Stimulated activated naive CD4-positive, alpha-beta T cell (primary cell): ENCODE data around the gene NUCB2.
A peak's percentile ranks its signal among the peaks of the same experiment; 100 is the strongest.

Experiments used
- DNase-seq, 6 experiments: peaks; one replicate each; lab custom pipeline; 2025; lab: John Stamatoyannopoulos, UW

The NUCB2 gene

DNA sequence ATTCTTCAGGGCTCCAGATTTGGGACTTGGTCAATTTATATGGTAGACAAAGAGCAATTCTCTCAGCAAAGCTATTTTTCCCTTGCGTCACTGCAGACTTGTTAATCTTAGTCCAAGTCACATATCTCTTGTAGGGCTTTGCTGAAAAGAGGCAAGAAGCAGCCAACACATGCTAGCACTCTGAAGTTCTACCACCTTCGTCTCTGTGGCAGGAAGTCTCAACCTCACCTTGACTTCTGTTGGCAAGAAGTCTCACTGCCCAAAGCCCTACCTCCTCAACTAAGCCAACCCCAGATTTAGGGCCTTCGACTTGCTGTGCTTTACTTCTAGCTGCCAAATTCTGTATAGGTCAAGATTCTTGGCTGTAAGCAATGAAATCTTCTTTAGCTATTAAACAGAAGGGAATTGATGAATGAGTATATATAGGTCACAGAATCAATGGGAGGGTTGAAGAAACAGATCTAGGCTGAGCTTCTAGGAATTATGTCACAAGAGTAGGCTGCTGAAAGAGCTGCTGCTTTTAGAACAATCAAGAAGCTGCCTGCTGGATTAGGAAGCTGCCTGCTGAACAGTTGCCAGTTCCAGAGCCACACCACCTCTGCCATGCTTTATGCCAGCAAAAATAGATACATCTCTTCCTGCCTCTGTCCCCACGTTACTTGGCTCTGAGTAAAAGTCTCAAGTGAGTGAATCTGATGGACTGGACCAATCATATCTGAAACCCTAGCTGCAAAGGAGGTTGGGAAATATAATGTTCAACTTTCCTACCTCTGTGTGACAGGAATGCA, 57.5 kb downstream of the NUCB2 start:
- DNase-seq = peak in 2 of 6 experiments; percentile 14 to 17

DNA sequence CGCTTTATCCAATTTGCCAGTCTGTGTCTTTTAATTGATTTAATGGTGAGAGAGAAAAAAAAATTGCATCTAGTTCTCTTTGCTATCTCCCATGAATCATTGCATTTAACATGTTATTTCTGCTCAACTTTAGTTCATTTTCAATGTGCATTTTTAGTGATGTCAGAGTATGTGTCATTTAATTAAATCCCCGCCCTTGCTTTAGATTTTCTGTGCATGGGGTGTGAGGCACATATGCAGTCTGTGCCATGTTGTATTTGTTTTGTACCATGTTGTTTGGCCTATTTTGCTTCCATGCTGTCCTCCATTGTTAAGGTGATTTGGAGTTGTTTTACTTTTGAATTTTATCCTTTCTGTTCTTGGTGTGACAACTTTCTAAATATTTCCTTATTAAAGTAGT, 66.7 kb downstream of the NUCB2 start:
- no peak for DNase-seq

DNA sequence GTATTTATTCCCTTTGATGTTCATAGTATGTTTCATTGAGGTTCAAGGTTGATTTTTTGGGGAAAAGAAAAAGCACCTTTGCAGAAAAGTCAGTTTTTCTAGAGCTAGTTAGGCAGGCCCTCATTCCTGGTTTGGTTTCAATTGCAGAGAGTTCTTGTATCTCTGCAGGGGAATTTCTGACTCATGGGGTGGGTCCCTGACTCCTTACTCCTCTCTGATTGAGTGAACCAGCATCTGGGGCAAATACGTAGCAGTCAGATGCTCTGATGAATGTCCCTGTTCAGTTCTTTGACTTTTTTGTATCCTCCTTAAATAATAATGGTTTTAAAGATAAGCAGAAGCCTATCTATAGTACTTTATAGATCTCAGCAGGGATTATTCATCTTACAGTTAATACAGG, 67.4 kb downstream of the NUCB2 start:
- no peak for DNase-seq

DNA sequence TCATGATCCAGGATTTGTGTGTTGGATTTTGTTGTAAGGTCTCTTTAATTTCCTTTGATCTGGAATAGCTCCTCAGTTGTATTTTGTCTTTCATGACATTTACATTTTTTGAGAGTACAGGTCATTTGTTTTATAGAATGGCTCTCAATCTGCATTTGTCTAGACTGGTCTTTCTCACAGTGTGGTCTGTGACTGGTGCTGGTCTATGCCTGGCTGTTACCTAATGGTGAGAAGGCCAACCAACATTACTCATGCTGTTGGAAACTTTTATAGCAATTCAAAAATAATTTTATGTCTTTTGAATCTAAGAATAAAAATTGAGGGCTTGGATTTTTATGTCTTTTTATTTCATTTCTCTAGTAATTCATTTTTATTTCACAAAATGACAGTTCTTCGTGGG, 71.1 kb downstream of the NUCB2 start:
- DNase-seq = no peak

DNA sequence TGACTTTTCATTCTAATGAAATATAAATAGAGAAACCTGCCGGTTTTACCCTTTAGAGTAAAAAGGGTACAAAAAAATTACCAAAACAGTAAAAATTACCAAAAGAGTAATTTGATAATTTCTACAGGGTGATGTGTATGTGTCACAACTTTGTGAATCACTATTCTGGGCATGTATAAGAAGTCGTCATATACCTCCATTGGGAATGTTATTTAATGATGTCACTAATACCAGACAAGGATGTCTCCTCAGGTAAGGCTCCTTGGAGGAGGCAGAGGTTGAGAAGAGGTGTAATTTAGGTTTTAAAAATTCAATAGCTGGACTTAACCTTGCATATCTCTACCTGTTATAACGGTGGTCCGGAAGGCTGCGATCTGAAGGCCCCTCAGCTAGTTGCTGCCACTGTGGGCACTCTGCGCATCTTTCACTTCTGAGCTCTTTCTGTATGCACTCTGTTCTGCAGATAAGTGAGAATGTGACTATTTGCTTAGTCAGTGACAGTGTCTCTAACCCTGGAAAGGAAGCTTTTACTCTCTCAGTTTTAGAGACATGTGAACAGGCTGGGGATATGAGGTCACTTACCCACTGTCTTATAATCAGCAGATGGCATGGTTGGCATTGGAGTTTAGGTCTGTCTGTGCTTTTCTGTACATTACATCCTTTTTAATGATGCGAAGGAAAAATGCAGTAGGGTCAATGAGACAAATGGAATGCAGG, 74.1 kb downstream of the NUCB2 start:
- DNase-seq = peak in 1 of 6 experiments; percentile 6

DNA sequence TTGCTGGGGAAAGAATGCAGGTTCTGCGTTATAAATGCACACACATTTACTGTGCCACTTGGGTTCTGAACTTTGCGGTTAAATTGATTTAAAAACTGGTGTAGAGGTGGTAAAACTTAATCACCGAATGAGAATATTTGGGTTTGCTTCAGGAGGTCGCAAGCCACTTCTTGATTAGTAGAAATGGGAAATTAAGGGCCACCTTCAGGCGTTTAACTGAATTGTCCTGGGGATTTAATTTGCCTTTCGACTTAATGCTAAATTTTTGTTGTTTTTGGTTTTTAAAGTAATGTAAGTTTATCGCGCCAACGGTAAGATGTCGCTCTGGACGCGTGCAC, 74.6 kb downstream of the NUCB2 start:
- DNase-seq = no peak

DNA sequence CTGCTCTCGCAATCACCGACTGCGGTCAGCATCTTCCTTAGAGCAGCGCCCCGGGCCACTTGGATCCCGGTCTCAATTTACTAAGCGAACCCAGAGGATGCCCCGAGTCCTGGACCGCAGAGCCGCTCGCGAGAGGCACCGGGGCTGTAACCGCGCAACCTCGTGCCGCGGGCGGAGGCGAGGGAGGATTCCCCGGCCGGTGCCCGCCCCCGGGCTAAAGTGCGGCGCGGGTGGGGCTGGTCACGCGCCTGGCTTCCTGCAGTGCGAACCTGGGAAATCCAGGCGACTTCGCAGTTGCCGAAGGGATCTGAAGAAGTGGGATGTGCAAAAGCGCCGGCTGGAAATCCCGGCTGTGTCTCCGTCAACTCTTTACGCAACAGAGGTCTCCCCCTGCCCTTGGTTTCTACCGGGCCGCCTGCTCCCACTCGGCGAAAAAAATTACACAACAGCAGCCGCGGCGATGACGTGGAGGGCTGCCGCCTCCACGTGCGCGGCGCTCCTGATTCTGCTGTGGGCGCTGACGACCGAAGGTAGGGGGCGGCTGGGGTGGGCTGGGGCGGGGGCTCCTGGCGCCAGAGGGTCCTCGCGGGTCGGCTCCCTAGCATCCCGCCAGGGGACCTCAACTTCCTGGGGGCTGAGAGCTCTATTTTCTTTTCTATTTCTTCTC, 75.1 kb downstream of the NUCB2 start, which contains the start of gene NCR3LG1:
Gene NCR3LG1, plus strand, starts transcription at position 291 of the 667 bp plus-strand sequence. Its CDS starts 170 bp downstream, at position 461.
- peak; percentile 50 to 70 (median 62) for DNase-seq

DNA sequence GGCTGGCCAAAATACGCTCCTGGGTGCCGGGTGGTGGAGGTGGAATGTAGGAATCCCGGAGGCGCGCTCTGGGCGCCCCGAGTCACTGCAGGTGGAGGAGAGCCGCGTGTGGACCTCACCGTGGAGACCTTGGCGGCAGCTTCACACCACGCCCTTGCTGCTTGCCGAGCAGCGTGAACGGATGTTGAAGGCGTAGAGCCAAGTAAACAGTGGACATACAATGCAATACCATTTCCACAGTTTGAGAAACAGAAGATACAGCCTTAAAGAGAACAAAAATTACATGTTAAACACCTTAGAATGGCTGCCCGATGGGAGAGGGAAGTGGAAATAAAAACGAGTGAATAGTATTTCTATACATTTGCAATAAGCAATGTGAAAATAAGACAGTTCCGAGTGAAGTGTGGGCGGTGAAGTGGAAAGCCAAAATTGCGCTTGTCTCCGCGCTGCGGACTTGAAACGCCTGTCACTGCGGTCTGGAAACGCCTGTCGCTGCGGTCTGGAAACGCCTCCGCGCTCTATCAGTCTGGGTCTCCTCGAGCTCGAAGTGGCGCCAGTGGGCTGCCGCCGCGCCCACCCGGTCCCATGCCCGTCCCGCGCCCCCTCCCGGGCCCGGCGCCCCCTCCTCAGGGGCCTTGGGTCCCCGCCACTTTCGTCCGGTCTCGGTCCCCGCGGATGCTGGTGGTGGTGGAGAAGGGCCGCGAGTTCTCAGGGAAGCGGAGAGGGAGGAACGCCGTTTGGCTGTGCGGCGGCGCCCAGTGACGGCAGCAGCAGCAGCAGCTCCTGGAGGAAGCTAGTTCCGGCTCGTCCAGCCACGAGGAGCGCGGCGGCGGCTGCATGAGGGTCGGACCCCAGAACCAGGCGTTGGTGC, 76.6 kb downstream of the NUCB2 start:
- peak; percentile 12 to 60 (median 32) for DNase-seq

DNA sequence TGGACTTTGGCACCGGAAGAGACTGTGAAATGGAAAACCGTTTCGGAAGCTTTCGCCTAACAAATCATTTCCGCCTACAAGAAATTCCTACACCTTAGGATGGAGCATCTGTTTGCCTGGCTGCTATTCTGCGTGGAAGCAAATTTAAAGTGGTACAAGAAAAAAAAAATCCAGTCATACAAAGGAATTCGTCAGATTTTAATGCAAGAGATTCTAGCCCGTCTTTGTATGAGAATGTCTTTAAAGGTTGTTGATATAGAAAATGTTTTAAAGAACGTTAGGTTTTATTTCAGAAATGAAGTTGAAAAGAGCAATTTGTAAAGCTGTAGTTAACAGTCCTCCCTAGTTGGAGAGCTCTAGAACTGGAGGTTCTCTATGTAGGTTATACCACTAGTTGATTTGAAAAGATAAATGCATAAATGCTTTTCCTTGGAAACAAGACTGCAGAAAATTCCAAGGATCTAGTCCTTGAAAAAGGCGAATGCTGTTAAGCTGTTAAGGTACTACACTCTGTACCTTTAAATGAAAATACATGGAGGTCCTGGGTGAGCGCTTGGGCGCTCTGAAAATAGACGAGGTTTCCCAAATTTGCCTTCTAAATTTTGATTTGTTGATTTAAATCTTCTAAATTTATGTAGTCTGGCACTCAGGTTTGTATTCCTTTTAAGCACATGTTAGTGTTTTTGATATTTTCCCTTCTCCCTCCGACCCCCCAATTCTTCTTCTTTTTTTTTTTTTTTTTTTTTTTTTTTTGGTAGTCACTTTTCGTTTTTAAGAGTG, 77.5 kb downstream of the NUCB2 start:
- DNase-seq = peak in 2 of 6 experiments; percentile 11 to 29

DNA sequence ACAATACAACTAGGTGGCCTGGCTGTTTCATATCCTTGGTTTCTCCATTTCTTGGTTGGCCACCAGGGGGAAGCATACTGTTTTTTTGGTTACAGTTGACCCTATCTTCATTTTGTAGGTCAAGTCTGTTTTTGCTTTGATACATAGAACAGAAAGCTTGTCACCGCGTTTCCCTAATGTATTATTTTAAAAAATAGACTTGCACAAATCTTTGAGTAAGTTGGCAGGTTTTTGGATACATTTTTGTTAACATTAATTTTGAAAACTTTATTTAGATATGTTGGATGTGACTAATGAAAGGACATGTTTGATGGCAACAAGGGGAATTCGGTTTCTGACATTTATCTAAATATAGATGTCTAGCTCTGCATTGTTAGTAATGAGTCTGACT, 78.1 kb downstream of the NUCB2 start:
- peak in 5 of 6 experiments; percentile 6 to 50 (median 40) for DNase-seq

DNA sequence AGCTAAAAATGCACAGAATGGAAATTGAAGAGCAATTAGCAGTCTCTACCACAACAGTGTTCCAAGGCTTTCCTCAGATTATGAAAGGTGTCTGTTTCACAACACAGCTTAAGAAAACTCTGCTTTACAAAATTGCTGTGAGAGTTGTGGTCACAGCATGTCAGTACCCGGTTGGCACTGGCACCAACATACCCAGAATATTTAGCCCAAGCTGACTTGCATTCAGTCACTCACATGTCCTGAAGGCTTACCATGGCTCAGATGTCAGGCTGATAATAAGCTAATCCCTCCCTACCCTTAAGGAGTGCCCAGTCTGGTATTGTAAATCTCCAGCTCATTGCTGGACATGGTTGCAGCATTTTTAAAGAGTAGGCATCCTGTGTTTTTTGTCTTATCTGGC, 90.0 kb downstream of the NUCB2 start:
- DNase-seq = no peak

DNA sequence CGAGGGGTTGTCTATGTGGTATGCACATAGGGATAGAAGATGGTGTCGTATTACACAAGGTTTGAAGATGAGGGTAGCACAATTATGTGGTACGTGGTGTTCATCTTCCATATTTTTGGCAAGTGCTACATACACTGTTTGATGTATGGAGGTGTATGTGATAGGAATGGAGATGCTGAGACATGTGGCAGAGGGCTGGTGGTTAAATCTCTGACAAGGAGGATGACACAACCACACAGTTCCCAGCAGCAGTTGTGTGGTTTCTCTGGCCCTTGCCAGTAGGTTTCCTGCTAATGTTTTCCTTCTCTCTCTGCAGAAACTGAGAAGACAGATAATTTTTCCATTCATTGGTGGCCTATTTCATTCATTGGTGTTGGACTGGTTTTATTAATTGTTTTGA, 92.0 kb downstream of the NUCB2 start:
- no peak for DNase-seq

DNA sequence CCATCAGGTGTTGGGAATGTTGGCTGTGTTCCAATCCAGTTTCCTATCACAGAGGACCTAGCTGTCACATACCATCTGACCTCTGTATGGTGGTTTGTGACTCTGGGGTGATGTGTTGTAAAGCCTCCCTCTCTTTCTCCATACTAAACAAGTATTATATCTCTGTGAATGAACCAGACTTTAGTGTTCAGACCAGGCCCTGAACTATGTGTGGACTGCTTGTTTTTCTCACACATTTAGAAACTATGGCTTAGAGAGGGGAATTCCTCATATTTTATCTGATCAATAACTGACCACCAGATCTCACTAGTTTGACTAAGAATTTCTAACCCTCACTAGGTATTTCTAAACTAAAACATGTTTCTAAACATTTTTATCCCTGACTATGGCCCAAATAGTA, 92.6 kb downstream of the NUCB2 start:
- no peak for DNase-seq

DNA sequence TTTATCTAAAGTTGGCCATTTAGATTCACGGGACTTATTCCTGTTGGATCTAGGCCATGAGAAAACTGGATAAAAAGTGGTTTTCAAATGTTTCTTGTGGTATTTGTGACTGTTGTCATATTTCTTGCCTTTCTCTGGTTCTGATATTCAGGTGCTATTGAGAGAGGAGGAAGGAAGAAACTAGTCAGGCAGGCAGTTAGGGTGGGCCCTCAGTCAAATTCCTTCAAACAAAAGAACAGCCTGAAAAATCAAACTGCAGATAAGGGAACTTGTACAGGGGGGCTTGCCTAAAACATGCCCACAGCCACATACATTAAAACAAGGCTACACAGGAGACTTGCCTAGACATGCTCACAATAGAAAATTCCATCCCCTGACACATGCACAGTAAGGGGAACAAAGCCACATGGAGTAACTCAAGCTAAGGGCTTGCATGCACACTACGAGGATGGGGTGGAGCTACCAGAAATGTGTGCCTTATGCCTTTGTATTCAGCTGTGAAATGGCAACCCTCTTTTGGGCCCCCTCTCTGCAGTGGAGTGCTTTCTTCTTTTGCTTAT, 93.2 kb downstream of the NUCB2 start:
- no peak for DNase-seq

DNA sequence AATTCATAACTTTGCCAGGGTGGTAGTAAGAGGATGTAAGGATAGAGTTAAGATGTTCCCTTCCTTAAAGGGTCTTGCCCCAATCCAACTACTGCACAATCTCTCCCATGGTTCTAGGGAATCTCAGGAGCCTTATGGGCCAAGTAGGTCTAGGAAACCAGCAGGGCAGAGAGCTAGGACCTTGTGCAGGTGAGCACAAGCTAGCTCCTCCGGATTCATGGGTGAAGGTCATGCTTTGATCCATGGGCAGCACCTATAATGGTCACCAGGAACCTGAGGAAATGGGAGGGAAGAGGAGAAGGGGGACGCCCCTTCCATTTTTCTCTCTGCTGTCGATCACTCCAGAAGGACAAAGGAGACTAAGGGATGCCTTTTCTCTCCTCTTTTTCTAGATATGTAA, 95.1 kb downstream of the NUCB2 start:
- no peak for DNase-seq

DNA sequence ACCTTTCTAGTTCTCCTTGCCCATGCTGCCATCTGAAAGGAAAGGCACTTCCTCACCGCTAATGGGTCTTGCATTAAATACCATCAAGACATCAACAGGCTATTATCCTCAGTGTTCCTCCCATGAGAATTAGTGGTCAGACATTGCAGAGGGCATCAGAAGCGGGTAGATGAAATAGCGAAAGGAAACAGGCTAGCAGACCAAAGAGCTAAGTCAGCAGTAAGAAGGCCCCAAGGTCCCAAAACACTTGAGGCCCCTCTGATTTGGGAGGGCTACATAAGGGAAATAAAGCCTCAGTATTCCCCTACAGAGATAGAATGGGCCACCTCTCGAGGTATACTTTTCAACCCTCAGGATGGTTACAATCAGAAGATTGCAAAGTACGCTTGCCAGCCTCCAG, 99.0 kb downstream of the NUCB2 start:
- no peak for DNase-seq

DNA sequence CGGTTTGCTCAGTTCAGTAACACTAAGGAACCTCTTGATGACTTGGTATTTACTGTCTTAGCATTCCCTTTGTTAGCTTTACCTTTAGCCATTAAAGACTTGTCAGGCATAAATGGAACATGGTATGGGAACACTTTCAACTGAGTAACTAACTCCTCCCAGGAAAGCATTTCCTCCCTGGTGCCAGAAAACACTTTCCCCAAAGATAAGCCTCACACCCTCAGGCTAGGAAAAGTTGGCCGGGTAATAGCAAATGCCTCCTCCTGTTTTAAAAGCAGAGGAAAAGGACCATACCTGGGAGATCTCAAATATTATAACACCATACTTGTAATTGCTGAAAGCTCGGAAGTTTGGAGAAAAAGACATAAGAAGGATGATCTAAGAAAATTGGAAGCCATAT, 100.0 kb downstream of the NUCB2 start:
- DNase-seq = no peak

DNA sequence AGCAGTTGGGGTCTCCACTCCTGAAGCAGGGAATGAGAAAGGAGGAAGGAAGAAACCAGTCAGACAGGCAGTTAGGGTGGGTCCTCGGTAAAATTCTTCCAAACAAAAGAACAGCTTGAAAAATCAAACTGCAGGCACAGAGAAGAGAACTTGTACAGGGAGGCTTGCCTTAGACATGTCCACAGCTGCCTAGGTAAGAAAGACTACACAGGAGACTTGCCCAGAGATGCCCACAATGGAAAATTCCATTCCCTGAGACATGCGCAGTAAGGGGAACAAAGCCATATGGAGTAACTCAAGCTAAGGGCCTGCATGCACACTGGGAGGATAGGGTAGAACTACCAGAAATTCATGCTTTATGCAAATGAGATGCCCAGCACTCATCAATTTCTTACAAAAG, 102.1 kb downstream of the NUCB2 start:
- DNase-seq = no peak

DNA sequence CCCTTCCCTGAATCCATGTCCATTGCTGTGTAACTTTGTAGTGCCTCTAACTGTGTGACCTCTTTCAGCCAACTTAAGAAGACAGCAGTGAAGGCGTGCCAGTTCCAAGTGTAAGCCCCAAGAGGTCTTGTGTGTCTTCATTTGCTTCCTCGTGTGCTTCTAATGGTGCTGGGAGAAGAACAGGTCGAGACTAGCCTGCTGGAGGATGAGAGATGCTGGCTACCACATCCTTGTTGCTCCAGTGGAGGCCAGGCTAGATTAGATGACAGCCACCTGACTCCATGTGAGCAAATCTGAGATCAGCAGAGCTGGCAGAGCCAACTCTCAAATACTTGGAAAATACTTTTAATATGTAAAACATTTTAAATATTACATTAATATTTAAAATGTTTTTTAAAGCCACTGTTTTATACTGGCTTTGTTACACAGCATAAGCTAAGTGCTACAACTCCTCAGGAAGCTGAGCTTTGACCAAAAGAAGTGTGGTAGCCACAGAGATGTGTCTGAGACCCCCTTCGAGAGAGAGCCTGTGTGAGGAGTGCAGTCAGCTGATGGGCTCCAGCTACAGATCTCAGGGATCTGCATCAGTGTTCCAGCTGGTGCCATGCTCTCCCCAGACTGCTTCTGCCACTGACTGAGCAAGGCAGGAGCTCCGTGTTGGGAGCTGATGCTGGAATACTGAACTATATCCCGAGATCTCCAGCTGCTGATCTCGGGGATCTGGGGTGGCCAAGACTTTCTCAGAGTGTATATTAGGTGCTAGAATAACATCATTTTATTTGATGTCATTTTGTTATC, 103.0 kb downstream of the NUCB2 start:
- no peak for DNase-seq

DNA sequence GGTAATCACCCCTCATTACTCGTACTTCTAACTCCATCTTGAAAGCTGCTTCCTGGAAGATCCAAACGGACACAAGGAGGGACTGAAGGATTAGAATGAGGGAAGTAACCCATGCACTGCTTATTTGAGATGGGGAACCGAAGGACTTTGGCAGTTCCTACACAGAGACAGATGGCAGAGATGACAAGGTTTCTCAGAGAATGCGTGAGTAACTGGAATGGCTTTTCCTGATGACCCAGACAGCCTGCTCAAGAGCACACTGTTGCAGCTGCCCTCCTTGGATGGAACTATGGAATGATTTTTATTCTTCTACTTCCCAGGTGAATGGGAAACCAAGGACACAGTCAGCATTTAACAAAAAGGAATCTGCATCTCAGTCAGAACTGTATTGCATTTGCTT, 104.6 kb downstream of the NUCB2 start:
- DNase-seq = no peak
